ENCODE data around the gene KRTAP10-10. TPM values are rescaled to one million over a fixed set of nuclear protein-coding genes. Genes with fewer than 3 reads are reported as not detected.

KRTAP10-10 gene
- polyA plus RNA-seq, 1 experiment = not detected

DNA sequence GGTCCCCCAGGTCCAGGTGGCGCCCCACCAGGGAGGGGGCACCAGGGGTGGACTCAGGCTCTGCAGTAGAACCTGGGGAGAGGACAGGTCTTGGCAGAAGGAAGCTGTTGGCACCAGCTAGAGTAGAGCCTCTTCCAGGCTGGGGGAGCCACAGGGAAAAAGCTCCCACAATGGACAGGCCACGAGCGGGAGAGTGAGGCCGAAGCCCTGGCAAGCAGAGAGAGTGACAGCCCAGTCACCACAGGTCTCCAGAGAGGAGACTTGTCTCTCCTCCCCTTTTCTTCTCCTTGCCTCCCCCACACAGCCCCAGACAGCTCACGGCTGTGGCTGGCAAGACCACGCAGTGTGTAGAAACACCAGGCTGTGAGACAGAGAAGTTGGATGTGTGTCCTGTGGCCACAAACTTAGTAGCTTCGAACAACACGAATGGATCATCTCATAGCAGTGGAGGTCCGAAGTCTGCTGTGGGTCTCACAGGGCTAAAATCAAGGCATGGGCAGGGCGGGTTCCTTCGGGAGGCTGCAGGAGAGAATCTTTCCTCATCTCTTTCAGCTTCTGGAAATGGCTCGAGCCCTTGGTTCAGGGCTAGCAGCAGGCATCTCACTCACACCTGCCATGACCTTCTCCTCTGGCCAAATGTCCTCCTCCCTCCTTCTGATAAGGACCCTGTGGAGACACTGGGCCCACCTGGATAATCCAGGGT lies 14.0 kb downstream of the KRTAP10-10 start:
- Histone ChIP-seq H3K27me3 (ENCODE audit: control insufficient read depth, insufficient read depth, low read length) (no peaks in the 10 kb centered on the region), H3K27ac (ENCODE audit: low read depth, low read length) (no peak overlapping the region), H3K4me3 (ENCODE audit: low read depth, low read length) (no peak overlapping the region), H3K9me3 (ENCODE audit: control insufficient read depth, insufficient read depth, low read length) (peaks cover 55% of the 10 kb centered on the region)
- POLR2A ChIA-PET = no interaction called here
- CTCF ChIA-PET = no interaction called here
- TF ChIP-seq, protein P1, sequence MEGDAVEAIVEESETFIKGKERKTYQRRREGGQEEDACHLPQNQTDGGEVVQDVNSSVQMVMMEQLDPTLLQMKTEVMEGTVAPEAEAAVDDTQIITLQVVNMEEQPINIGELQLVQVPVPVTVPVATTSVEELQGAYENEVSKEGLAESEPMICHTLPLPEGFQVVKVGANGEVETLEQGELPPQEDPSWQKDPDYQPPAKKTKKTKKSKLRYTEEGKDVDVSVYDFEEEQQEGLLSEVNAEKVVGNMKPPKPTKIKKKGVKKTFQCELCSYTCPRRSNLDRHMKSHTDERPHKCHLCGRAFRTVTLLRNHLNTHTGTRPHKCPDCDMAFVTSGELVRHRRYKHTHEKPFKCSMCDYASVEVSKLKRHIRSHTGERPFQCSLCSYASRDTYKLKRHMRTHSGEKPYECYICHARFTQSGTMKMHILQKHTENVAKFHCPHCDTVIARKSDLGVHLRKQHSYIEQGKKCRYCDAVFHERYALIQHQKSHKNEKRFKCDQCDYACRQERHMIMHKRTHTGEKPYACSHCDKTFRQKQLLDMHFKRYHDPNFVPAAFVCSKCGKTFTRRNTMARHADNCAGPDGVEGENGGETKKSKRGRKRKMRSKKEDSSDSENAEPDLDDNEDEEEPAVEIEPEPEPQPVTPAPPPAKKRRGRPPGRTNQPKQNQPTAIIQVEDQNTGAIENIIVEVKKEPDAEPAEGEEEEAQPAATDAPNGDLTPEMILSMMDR (IDR thresholded peaks at IDR 0.05; ENCODE audit: low read depth, low read length) = no peak
- no peak for DNase-seq (ENCODE audit: low read depth, low spot score)

DNA sequence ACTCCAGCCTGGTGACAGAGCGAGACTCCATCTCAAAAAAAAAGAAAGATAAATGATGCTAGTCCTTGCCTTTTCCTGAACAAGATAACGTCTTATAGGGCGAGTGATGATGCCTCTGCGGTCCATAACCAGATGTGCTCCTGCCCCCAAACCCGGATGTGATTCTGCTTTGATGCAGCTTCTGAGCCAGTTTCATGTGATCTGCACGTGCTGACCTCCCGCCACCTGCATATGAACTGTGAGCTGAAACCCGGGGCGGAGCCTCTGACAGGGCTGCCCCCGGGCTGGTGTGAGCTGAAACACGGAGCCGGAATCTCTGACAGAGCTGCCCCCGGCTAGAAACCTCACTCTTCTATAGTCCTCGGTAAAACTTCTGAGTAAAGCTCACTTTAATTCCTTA lies 16.0 kb downstream of the KRTAP10-10 start:
- TF ChIP-seq, protein P1 (IDR thresholded peaks at IDR 0.05; ENCODE audit: low read depth, low read length) = no peak
- ChIA-PET CTCF (no interaction called here), POLR2A (no interaction called here)
- Histone ChIP-seq H3K4me3 (ENCODE audit: low read depth, low read length) (no peak overlapping the region), H3K9me3 (ENCODE audit: control insufficient read depth, insufficient read depth, low read length) (peaks cover 44% of the 10 kb centered on the region), H3K27me3 (ENCODE audit: control insufficient read depth, insufficient read depth, low read length) (no peaks in the 10 kb centered on the region), H3K27ac (ENCODE audit: low read depth, low read length) (no peak overlapping the region)
- DNase-seq (ENCODE audit: low read depth, low spot score) = no peak

DNA sequence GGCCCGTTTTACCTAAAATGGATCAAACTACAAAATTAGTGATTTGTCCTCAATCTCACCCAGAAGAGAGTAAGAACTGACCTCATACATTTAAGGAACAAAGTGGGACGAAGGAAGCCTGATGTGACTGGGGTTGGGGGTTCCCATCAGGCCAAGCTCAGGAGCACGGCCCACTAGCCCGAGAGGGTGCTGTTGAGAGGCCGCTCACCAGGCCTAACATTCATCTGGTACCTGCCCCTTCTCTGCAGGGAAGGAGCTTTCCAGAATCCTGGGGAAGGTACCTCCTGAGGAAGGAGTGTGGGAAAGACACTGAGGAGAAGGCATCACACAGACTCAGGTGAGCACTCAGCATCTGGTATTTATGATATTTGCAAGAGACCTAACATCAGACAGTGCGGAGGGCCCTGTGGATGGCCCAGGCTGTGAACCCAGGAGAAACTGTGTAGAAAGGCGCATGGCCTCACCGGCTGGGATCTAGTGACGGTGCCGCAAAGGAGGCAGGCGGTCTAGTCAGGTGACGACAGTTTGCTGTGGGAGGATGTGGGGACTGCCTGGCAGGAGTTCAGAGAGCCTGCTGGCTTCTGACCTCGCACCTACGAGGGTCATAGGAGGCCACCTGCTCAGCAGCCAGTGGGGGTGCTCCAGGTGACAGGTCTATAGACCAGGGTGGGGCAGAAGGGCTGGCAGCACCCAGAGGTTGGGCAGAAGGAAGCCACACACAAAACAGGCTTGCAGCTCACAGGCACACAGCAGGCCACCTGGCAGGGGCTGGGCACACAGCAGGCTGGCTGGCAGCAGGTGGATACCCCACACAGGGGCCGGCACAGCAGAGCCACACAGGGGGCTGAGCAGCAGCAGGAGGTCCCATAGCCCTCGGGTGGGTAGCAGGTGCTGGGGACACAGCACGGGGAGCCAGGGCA lies 16.8 kb downstream of the KRTAP10-10 start:
- no peak overlapping the region for H3K27ac ChIP-seq (ENCODE audit: low read depth, low read length)
- no peak for DNase-seq (ENCODE audit: low read depth, low spot score)
- CTCF ChIA-PET = no interaction called here
- no peak overlapping the region for H3K4me3 ChIP-seq (ENCODE audit: low read depth, low read length)
- TF ChIP-seq, protein P1 (IDR thresholded peaks at IDR 0.05; ENCODE audit: low read depth, low read length) = no peak
- H3K27me3 ChIP-seq (ENCODE audit: control insufficient read depth, insufficient read depth, low read length) = no peaks in the 10 kb centered on the region
- H3K9me3 ChIP-seq (ENCODE audit: control insufficient read depth, insufficient read depth, low read length) = peaks cover 38% of the 10 kb centered on the region
- POLR2A ChIA-PET = no interaction called here

GRCh38 chr21:44654576-44655175 lies 17.5 kb downstream of the KRTAP10-10 start, which contains the start of gene KRTAP12-4:
KRTAP12-4 (minus strand) TSS chr21:44654659; CDS start chr21:44654614, 45 bp downstream.
- Histone ChIP-seq H3K9me3 (ENCODE audit: control insufficient read depth, insufficient read depth, low read length) (peaks cover 30% of the 10 kb centered on the region), H3K27ac (ENCODE audit: low read depth, low read length) (no peak within 1 kb of the TSS), H3K27me3 (ENCODE audit: control insufficient read depth, insufficient read depth, low read length) (no peaks in the 10 kb centered on the region), H3K4me3 (ENCODE audit: low read depth, low read length) (no peak within 1 kb of the TSS)
- ChIA-PET CTCF (no interaction called here), POLR2A (no interaction called here)
- DNase-seq (ENCODE audit: low read depth, low spot score) = no peak
- TF ChIP-seq, protein P1 (IDR thresholded peaks at IDR 0.05; ENCODE audit: low read depth, low read length) = no peak

Data from AG04450 (cell line).